ENCODE data around the gene PLA2G4D. TPM values are rescaled to one million over a fixed set of nuclear protein-coding genes. Genes with fewer than 3 reads are reported as not detected.

The PLA2G4D gene
- total and polyA plus RNA-seq, 2 donors (not counting 3 experiments of a cell fraction or from before 2014, with no cell fraction given) = not detected

- H3K27ac ChIP-seq (ENCODE audit: insufficient read depth, low read depth, low read length) = no peak overlapping the region
- intact Hi-C loops (cut with micrococcal nuclease) (no loop called here), dilution Hi-C loops (cut with MboI; ENCODE audit: extremely low pct_ligation_motif_present, low sequenced_read_pairs) (no loop called here)
- H3K4me3 ChIP-seq (replicated peaks in 1 of 3; ENCODE audit: insufficient read depth in 1 of 3, low read depth in 1 of 3, low read length in 3 of 3) = no peak overlapping the region
- H3K9me3 ChIP-seq (replicated peaks; ENCODE audit: control insufficient read depth, insufficient read depth, low read length) = no peaks in the 10 kb centered on the region
- no peak for TF ChIP-seq MAX (IDR thresholded peaks at IDR 0.05; ENCODE audit: insufficient read depth, insufficient read length)
- TF ChIP-seq POLR2A (IDR thresholded peaks at IDR 0.05; ENCODE audit: low read depth, low read length) = no peak
- TF ChIP-seq GATA2 (IDR thresholded peaks at IDR 0.05; ENCODE audit: insufficient read depth, insufficient read length, low read depth, low read length) = no peak
- TF ChIP-seq MYC (IDR thresholded peaks at IDR 0.05; ENCODE audit: low read depth, low read length) = no peak
- no peak for TF ChIP-seq JUN (IDR thresholded peaks at IDR 0.05; ENCODE audit: borderline replicate concordance, insufficient read depth, insufficient read length, low read depth)
- TF ChIP-seq POLR2AphosphoS5 (IDR thresholded peaks at IDR 0.05; ENCODE audit: insufficient read depth, low read depth, low read length) = no peak
- TF ChIP-seq CTCF (IDR thresholded peaks at IDR 0.05; ENCODE audit: extremely low read depth in 1 of 2, insufficient read depth in 1 of 2, low read depth in 1 of 2, low read length in 2 of 2) = no peak
- TF ChIP-seq EZH2 (IDR thresholded peaks at IDR 0.05; ENCODE audit: borderline replicate concordance, low read depth, low read length, severe bottlenecking) = no peak
- TF ChIP-seq FOS (IDR thresholded peaks at IDR 0.05; ENCODE audit: borderline replicate concordance, insufficient read depth, low read length) = no peak
- no peaks in the 10 kb centered on the region for H3K9me1 ChIP-seq (replicated peaks; ENCODE audit: control insufficient read depth, extremely low read depth, insufficient read depth, low read length)
- BruUV-seq (replicated peaks) = no TSS peak
- no peak overlapping the region for H2AFZ ChIP-seq (ENCODE audit: low read depth, low read length)
- POLR2A ChIA-PET = no interaction called here
- H3K4me1 ChIP-seq (ENCODE audit: control insufficient read depth, extremely low read depth, insufficient read depth, low read length) = no peaks in the 10 kb centered on the region
- CTCF ChIA-PET = interaction anchor here (0.7 to 3.2 kb wide), 8 partner anchors 8 to 246 kb away, joined by 3 to 56 read pairs (median 10); no protein-coding TSS in a partner anchor
- no peaks in the 10 kb centered on the region for H3K36me3 ChIP-seq (ENCODE audit: control insufficient read depth in 2 of 2, extremely low read depth in 1 of 2, insufficient read depth in 2 of 2, low read length in 2 of 2)
- DNase-seq (ENCODE audit: low read depth, low spot score) (no peak), FAIRE-seq (no peak)
- H3K27me3 ChIP-seq (ENCODE audit: control insufficient read depth in 2 of 2, insufficient read depth in 2 of 2, low read length in 2 of 2) = peaks cover 4 to 8% of the 10 kb centered on the region in 2 experiments
- no peak overlapping the region for H3K4me2 ChIP-seq (ENCODE audit: insufficient read depth, low read length)
- no peak overlapping the region for H3K9ac ChIP-seq (replicated peaks; ENCODE audit: extremely low read depth, insufficient read depth, low read length)
- no peaks in the 10 kb centered on the region for H3K79me2 ChIP-seq (ENCODE audit: control insufficient read depth, insufficient read depth, low read length)
- H4K20me1 ChIP-seq (replicated peaks; ENCODE audit: control insufficient read depth, extremely low read depth, insufficient read depth, low read length) = no peaks in the 10 kb centered on the region
Measured at GRCh38 chr15:42139596-42139995, 45.2 kb upstream of the PLA2G4D start.
